Peyer's patch (tissue), 4 donors: Measurements from ENCODE around the gene ZMYND15.

ENCODE experiments used
- CTCF ChIP-seq, 6 experiments: fragments of 450-650 bp in 4 of 6; fragments of 200-600 bp in 2 of 6; sonication (generic) in 1 of 6; IDR thresholded peaks; one replicate each; pipeline ENCODE4 v1.5.1; 2017 to 2019; ENCODE audit warnings: antibody characterized with exemption in 6 of 6, mild to moderate bottlenecking in 3 of 6, moderate library complexity in 1 of 6
- POLR2A ChIP-seq, 2 donors: fragments of 450-650 bp; IDR thresholded peaks; one replicate each; pipeline ENCODE4 v1.5.1; 2017; ENCODE audit warnings: antibody characterized with exemption in 2 of 2, mild to moderate bottlenecking in 2 of 2, moderate library complexity in 2 of 2

GRCh38 chr17:4777969-4778760 is 38.5 kb downstream of the ZMYND15 start:
- no peak for TF ChIP-seq POLR2A (IDR thresholded peaks at IDR 0.05)
- TF ChIP-seq CTCF (IDR thresholded peaks at IDR 0.05), result no peak
